NCI-H2081 (cell line): ENCODE measurements around the gene MLC1.

ENCODE experiments used
- DNase-seq, 2 experiments: peaks; one replicate each; lab custom pipeline; 2025; lab: John Stamatoyannopoulos, UW

Gene MLC1

GRCh38 chr22:50076646-50077535 is 8.3 kb downstream of the MLC1 start:
- no peak for DNase-seq

DNA sequence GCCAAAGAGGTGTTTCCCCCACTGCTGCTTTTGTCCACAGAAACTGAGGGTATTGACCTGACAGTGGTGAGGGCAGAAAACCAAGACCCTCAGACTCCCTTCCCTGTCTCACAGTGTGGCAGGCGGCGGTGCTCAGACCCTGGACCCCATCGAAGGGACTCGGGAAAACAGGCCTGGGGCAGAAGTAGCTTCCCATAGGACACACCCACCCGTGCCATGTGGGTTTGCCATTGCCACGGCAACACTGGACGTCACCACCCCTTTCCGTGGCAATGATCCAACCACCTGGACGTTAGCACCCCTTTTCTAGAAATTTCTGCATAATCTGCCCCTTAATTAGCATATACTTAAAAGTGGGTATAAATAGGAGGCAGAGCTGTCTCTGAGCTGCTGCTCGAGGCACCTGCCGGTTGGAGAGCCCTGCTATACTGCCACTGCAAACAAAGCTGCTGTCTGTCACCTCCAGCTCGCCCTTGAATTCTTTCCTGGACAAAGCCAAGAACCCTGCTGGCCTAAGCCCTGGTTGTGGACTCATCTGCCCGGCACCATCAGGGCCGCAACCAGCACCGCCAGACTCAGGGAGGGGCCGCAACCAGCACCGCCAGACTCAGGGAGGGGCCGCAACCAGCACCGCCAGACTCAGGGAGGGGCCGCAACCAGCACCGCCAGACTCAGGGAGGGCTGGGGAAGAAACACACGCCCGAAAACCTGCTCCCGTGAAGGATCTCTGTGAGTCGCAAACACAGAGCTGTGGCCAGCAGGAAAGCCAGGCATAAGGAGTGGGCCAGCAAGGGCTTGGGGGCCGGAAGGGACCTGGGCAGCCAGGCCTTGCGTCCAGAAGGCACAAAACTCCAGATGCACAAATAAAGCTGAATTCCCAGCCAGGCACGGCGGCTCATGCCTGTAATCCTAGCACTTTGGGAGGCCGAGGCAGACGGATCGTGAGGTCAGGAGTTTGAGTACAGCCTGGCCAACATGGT is 10.4 kb downstream of the MLC1 start:
- DNase-seq = no peak

GRCh38 chr22:50074056-50074455 is 11.2 kb downstream of the MLC1 start:
- no peak for DNase-seq

- DNase-seq = no peak
Observed at GRCh38 chr22:50072714-50073538, 12.3 kb downstream of the MLC1 start.

DNA sequence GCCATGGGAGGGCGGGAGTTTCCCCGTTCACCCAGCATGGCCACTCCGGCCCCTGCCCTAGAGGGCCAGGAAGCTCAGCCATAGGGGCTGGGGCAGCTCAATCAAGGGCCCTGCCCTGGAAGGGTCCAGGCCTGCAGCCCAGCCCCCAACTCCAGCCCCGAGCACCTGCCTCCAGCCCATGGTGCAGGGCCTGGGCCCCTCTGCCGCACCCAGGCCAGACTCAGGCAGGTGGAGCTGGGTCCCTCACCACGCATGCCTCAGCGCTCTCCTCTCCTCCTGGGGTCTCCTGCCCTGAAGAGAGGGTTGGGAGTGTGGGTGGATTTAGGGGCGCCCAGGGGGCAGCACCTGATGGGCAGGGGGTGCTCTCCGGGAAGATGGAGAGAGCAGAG is 13.1 kb downstream of the MLC1 start:
- no peak for DNase-seq

- DNase-seq = no peak
Observed at GRCh38 chr22:50071432-50072166, 13.6 kb downstream of the MLC1 start.

DNA sequence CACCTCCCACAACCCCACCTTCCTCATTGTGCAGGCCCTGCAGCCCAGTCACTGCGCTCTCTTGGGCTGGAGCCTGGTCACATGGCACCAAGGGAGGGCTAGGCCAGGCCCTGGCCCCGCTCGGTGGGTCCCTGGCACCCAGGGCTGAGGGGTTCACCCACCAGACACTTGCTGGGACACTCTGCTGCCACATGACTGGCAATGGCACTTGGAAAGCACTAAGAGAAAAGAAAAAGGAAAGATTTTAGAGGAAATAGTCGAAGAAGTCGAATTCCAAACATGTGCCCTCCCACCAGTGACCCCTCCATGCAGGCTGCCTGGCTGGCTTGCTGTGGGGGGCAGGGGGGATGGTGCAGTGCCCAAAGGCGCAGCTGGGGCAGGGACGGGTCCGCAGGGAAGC is 14.9 kb downstream of the MLC1 start:
- DNase-seq = no peak

- no peak for DNase-seq
Observed at GRCh38 chr22:50068096-50068495, 17.1 kb downstream of the MLC1 start.

- no peak for DNase-seq
Observed at GRCh38 chr22:50067244-50067643, 18.0 kb downstream of the MLC1 start.

- DNase-seq = no peak
Observed at GRCh38 chr22:50064453-50064852, 20.8 kb downstream of the MLC1 start.

DNA sequence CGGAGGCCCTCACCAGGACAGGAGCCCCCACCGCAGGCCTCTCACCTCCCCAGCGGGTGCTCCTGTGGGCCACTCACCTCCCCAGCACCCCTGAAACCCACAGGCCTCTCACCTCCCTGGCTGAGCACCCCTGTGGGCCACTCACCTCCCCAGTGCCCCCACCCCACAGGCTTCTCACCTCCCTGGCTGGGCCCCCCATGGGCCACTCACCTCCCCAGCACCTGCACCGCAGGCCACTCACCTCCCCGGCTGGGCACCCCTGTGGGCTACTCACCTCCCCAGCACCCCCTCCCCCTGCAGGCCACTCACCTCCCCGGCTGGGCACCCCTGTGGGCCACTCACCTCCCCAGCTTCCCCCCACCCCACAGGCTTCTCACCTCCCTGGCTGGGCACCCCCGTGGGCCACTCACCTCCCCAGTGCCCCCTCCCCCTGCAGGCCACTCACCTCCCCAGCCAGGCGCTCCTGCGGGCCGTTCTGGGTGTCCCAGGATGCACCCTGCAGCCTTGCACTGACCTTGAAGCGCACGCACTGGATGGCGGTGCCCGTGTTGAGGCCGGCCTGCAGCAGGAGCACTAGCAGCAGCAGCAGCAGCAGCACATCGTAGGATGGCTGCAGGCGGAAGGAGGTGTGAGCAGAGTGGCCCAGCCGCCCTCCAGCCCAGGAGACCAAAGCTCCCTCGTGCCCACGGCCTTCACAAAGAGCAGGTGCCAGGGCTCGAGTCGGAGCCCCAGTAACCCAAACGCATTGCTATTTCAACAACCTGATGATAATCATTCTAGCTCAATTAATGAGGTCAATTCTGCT is 21.4 kb downstream of the MLC1 start:
- DNase-seq = no peak

DNA sequence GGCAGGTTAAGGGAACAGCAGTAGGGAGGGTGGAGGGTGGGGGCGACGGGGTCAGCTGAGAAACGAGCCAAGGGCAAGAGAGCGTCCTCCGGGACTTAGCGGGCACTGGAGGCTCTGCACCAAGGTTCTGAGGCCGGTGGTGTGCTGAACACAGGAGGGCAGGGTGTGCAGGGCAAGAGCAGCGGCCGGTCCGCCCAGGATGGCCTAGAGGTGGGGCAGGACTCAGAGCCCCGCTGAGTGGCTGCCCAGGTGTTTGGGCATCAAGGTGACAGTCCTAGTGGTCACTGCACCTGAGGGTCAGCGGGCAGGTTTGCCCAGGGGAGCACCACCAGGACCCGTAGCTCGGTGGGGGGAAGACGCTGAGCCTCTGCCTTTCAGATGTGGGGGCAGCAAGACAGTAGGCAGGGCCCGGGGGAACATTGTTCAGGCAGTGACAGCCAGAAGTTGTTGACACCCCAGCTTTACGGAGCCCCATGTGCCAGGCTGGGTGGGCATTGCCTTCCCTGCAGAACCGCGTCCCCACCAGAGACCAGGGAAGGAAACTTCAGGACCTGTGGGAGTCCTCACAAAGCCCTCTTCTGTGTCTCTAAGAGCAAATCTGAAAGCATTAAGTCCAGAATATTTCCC is 22.6 kb downstream of the MLC1 start:
- DNase-seq = no peak

DNA sequence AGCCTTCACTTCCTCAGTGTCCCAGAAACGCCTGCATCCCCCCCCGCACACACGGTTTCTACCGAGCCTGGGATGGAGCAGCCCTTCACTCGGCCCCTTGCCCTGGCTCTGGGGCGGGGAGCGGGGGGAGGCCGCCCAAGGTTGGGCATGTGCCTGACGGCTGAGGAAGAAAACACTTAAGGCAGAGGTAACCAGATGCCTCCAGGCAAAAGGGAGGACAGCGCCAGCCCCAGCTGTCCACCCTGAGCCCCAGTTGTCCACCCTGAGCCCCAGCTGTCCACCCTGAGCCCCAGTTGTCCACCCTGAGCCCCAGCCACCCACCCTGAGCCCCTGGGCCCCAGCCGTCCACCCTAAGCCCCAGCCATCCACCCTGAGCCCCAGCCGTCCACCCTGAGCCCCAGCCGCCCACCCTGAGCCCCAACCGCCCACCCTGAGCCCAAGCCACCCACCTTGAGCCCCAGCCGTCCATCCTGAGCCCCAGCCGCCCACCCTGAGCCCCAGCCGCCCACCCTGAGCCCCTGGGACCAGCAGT is 23.3 kb downstream of the MLC1 start:
- DNase-seq = no peak

GRCh38 chr22:50061141-50061823 is 23.9 kb downstream of the MLC1 start:
- DNase-seq = no peak

- DNase-seq = no peak
Observed at GRCh38 chr22:50060441-50061140, 24.6 kb downstream of the MLC1 start.

DNA sequence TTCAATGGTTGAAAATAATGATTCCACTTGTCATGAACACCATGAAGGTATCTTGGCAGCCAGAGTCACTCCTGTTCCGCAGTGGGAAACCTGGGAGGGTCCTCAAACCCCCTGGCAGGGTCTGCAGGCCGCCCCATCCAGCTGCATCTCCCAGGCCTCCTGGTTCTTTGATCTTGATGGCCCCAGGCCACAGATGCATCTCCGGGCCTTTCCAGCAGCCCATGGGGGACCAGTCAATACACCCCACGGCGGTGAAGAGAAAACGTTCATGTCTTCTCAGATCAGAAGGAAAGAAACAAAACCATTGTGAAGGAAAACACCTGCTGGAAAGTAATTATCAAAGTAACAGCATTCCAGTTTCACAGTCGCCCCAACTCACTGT is 25.4 kb downstream of the MLC1 start:
- no peak for DNase-seq

DNA sequence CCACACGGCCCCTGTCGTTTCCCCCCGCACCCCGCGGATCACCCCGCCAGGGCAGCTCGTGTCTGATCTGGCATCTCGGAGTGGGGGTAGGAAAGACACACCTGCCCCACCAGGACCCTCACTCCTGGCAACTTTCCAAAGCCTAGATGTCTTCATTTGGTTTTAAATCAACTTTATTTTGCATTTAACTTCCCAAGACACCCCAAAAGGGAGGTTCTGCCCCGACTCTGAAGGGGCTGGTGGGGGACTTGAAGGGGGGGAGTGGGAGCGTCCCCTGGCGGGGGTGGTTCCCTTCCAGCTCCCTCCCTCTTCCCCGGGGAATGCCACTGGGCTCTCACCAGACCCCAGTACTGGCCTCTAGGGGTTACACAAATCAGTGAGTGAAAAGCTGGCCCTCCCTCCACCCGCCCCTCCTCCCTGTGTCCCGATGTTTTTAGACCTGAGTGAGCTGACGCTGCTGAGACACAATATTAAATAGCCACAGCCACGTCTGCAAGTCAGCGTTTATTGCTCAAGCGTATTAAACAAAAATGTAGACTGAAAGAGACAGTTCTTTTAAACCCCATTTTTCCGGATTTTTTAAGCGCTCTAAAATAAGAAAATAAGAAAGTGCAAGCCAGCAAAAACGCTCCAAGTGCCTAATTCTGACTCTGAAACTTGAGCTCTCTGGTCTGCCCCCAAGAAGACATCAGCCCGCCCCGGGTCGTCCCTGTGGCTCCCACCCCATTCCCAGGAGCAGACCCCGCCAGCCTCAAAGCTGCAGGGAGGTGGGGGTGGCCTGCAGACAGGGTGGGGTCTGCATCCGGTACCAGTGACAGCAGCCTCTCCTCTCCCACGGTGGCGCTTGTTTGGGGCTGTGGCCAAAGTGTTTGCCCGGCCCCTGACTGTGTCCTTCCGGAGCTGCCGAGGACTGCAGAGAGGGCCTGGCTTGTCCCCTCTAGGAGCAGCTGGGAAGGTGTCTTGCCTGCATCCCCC is 26.0 kb downstream of the MLC1 start:
- DNase-seq = no peak
